Measurements from ENCODE around the gene NF1. TPM values are rescaled to one million over a fixed set of nuclear protein-coding genes. Genes with fewer than 3 reads are reported as not detected.

NF1 gene
- total RNA-seq, 1 donor from 2014 or later: 82.5 TPM

DNA sequence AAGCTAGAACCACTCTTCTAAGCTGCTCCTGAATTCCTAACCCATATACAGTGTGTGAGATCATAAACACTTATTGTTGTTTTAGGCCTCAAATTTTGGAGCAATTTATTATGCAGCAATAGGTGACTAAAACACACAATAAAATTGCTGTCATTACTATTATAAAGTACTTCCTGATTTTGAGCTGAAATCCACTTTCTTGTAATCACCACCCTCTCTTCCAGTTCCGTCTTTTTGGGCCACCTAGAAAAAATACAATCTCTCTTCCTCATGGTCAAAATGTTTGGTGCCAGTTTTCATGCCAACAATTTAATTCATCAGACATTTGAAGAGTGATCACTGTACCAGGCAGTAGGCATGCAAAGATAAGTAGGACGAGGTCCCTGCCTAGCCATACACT, 43.3 kb upstream of the NF1 start:
- TF ChIP-seq CTCF (IDR thresholded peaks at IDR 0.05; ENCODE audit: unreplicated experiment): no peak
- no peaks in the 10 kb centered on the region for H3K9me3 Mint-ChIP-seq (ENCODE audit: low read depth)
- H3K4me1 Mint-ChIP-seq (ENCODE audit: low read depth): peaks cover 2% of the 10 kb centered on the region
- peaks cover 11% of the 10 kb centered on the region for H3K27me3 Mint-ChIP-seq
- H3K4me3 Mint-ChIP-seq (ENCODE audit: low read depth): no peak overlapping the region
- no peak for DNase-seq (ENCODE audit: low spot score, unreplicated experiment)
- no peak overlapping the region for H3K27ac Mint-ChIP-seq
- H3K36me3 Mint-ChIP-seq (ENCODE audit: insufficient read depth): no peaks in the 10 kb centered on the region

DNA sequence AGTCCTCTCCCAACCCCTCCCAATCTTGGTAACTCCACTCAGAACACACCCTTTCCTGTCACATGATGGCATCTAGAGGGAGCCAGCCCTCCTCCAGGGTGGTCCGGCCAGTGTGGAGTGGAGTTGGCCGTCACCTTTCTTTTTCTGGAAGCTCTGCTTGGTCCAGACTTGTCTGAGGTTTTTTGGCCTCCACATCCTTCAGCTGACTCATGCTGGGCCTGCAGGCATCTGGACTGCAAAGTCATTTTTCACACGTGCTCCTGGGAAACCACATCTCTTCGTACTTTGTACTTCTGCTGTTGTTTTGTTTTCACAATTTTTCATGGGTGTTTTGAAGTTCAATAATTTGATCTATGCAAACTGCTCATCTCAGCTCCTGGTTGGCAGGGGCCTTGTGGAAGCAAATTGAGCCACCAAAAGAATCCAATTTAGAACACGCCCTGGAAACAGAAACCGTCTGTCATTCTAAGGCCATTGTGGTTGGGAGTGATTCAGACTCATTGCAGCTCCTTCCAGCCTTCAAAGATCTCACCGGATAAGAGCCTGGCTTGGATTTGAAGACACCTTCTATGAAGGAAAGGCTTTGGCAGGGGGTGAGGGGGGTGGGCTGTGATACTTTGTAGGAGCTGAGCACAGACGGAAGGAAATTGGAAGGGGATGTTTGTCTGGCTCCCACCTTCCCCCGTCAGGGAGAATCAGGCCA, 42.4 kb upstream of the NF1 start:
- no peak overlapping the region for H3K27ac Mint-ChIP-seq

GRCh38 chr17:31053071-31053470, 41.7 kb upstream of the NF1 start:
- Mint-ChIP-seq H3K4me1 (ENCODE audit: low read depth) (peaks cover 2% of the 10 kb centered on the region), H3K9me3 (ENCODE audit: low read depth) (no peaks in the 10 kb centered on the region), H3K36me3 (ENCODE audit: insufficient read depth) (no peaks in the 10 kb centered on the region), H3K27ac (no peak overlapping the region), H3K27me3 (peaks cover 8% of the 10 kb centered on the region), H3K4me3 (ENCODE audit: low read depth) (no peak overlapping the region)
- no peak for DNase-seq (ENCODE audit: low spot score, unreplicated experiment)
- TF ChIP-seq CTCF (IDR thresholded peaks at IDR 0.05; ENCODE audit: unreplicated experiment): no peak

More for the DNA sequence above, 42.4 kb upstream of the NF1 start:
- Mint-ChIP-seq H3K36me3 (ENCODE audit: insufficient read depth) (no peaks in the 10 kb centered on the region), H3K27me3 (peaks cover 8% of the 10 kb centered on the region), H3K4me3 (ENCODE audit: low read depth) (no peak overlapping the region), H3K4me1 (ENCODE audit: low read depth) (peaks cover 2% of the 10 kb centered on the region), H3K9me3 (ENCODE audit: low read depth) (no peaks in the 10 kb centered on the region)
- DNase-seq (ENCODE audit: low spot score, unreplicated experiment): no peak
- TF ChIP-seq CTCF (IDR thresholded peaks at IDR 0.05; ENCODE audit: unreplicated experiment): no peak

GRCh38 chr17:31054761-31055160, 40.0 kb upstream of the NF1 start:
- DNase-seq (ENCODE audit: low spot score, unreplicated experiment): no peak
- Mint-ChIP-seq H3K27me3 (peaks cover 14% of the 10 kb centered on the region), H3K4me1 (ENCODE audit: low read depth) (peaks cover 2% of the 10 kb centered on the region), H3K36me3 (ENCODE audit: insufficient read depth) (no peaks in the 10 kb centered on the region), H3K4me3 (ENCODE audit: low read depth) (no peak overlapping the region), H3K27ac (no peak overlapping the region), H3K9me3 (ENCODE audit: low read depth) (no peaks in the 10 kb centered on the region)
- TF ChIP-seq CTCF (IDR thresholded peaks at IDR 0.05; ENCODE audit: unreplicated experiment): no peak

DNA sequence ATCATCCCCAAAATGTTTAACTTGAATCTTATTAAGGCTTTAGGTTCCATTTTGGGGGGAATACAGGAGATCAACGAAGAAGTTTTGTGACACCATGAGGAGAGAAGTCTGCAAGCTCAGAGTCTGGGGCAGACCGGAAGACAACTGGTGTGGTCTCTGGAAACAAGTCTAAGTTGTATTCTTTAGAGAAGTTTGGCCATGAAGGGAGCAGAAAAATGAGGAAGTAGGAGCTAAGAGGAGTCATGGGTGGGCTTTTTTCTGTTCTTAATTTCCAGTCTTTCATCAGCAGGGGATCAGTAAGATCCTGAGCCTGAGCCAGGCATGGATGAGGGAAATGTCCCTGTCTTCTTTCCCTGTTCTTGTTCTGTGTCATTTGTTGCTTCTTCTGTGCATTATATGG, 35.8 kb upstream of the NF1 start:
- TF ChIP-seq CTCF (IDR thresholded peaks at IDR 0.05; ENCODE audit: unreplicated experiment): no peak
- no peak for DNase-seq (ENCODE audit: low spot score, unreplicated experiment)
- no peaks in the 10 kb centered on the region for H3K4me1 Mint-ChIP-seq (ENCODE audit: low read depth)
- no peak overlapping the region for H3K27ac Mint-ChIP-seq
- H3K36me3 Mint-ChIP-seq (ENCODE audit: insufficient read depth): no peaks in the 10 kb centered on the region
- H3K9me3 Mint-ChIP-seq (ENCODE audit: low read depth): no peaks in the 10 kb centered on the region
- peaks cover 17% of the 10 kb centered on the region for H3K27me3 Mint-ChIP-seq
- H3K4me3 Mint-ChIP-seq (ENCODE audit: low read depth): no peak overlapping the region

Data from progenitor cell of endocrine pancreas (in vitro differentiated cells).